SU-DHL-6 (cell line): ENCODE results near the gene SH3PXD2A.

Source experiments
- H2AFZ ChIP-seq: fragments of 200-600 bp; sonication (generic); 2 replicates; pipeline ENCODE4 v1.6.1; 2014; ENCODE audit warnings: low read depth, mild to moderate bottlenecking, moderate library complexity, mixed read lengths, antibody characterized with exemption, low read length; ENCODE audit not compliant: severe bottlenecking
- H3F3A ChIP-seq: fragments of 200-600 bp; shearing (Covaris generic); 2 replicates; pipeline ENCODE4 v1.6.0; 2016; ENCODE audit warnings: antibody characterized with exemption, mild to moderate bottlenecking; ENCODE audit not compliant: insufficient read depth
- H3K27ac ChIP-seq: fragments of 200-600 bp; sonication (generic); 2 replicates; pipeline ENCODE4 v1.5.1; 2016; ENCODE audit warnings: low read depth, mild to moderate bottlenecking, low read length, moderate library complexity, mixed read lengths
- H3K27me3 ChIP-seq: fragments of 200-600 bp; sonication (generic), shearing (Covaris generic); 2 replicates; pipeline ENCODE4 v1.6.0; 2014; ENCODE audit warnings: mild to moderate bottlenecking, low read length
- H3K36me3 ChIP-seq: fragments of 200-600 bp; sonication (generic); 2 replicates; pipeline ENCODE4 v1.6.1; 2014; ENCODE audit warnings: mild to moderate bottlenecking, low read length, mixed read lengths
- H3K4me2 ChIP-seq: fragments of 300-600, 200-600 bp; shearing (Covaris generic), sonication (generic); 2 replicates; pipeline ENCODE4 v1.6.0; 2014; ENCODE audit warnings: low read length, low read depth, mild to moderate bottlenecking; ENCODE audit not compliant: poor library complexity, severe bottlenecking
- H3K4me3 ChIP-seq: fragments of 200-600 bp; sonication (generic); 2 replicates; pipeline ENCODE4 v1.5.1; 2014; ENCODE audit warnings: antibody characterized with exemption, low read length, mild to moderate bottlenecking, mixed read lengths; ENCODE audit not compliant: insufficient read depth, poor library complexity, severe bottlenecking
- H3K79me2 ChIP-seq: fragments of 200-600 bp; sonication (generic); 2 replicates; pipeline ENCODE4 v1.6.1; 2014; ENCODE audit warnings: mild to moderate bottlenecking, low read length, moderate library complexity; ENCODE audit not compliant: insufficient read depth
- H3K9ac ChIP-seq: fragments of 200-600 bp; sonication (generic); 2 replicates; pipeline ENCODE4 v1.7.0; 2014; ENCODE audit warnings: mild to moderate bottlenecking, low read length
- H3K9me2 ChIP-seq: fragments of 200-600 bp; sonication (generic); replicated peaks from 2 replicates; pipeline ENCODE4 v1.6.1; 2014; ENCODE audit warnings: low read length; ENCODE audit not compliant: insufficient read depth
- H3K9me3 ChIP-seq: fragments of 200-600 bp; sonication (generic); 2 replicates; pipeline ENCODE4 v1.6.1; 2014; ENCODE audit warnings: low read length, mixed read lengths; ENCODE audit not compliant: insufficient read depth
- H4K20me1 ChIP-seq: fragments of 200-600 bp; sonication (generic); 2 replicates; pipeline ENCODE4 v1.6.1; 2014; ENCODE audit warnings: low read depth, mild to moderate bottlenecking, antibody characterized with exemption, low read length, moderate library complexity, mixed read lengths
- EZH2phosphoT487 ChIP-seq: fragments of 200-600 bp; sonication (generic), shearing (Covaris generic); conservative IDR thresholded peaks from 2 replicates; pipeline ENCODE4 v1.6.1; 2018; ENCODE audit warnings: mild to moderate bottlenecking, antibody characterized with exemption, low read length, moderate library complexity, mixed read lengths
- TF ChIP-seq, protein P1 (sequence below): fragments of 200-600 bp; sonication (generic); IDR thresholded peaks from one replicate; pipeline ENCODE4 v1.5.1; 2017; ENCODE audit warnings: antibody characterized with exemption, mild to moderate bottlenecking, low read length, moderate library complexity; ENCODE audit not compliant: insufficient read depth, poor library complexity, severe bottlenecking

Gene SH3PXD2A

GRCh38 chr10:103678178-103678526, 177.2 kb downstream of the SH3PXD2A start:
- Histone ChIP-seq H4K20me1 (no peaks in the 10 kb centered on the region), H3K36me3 (no peaks in the 10 kb centered on the region), H3K79me2 (no peaks in the 10 kb centered on the region), H3F3A (no peaks in the 10 kb centered on the region), H3K9ac (peak overlapping the region; percentile 27; the same call in 1 of the 2 replicates), H2AFZ (peak overlapping the region; percentile 4), H3K4me2 (peak overlapping the region; percentile 48), H3K4me3 (no peak overlapping the region), H3K9me3 (no peaks in the 10 kb centered on the region), H3K27ac (no peak overlapping the region), H3K27me3 (no peaks in the 10 kb centered on the region), H3K9me2 (no peaks in the 10 kb centered on the region)
- TF ChIP-seq, protein P1, sequence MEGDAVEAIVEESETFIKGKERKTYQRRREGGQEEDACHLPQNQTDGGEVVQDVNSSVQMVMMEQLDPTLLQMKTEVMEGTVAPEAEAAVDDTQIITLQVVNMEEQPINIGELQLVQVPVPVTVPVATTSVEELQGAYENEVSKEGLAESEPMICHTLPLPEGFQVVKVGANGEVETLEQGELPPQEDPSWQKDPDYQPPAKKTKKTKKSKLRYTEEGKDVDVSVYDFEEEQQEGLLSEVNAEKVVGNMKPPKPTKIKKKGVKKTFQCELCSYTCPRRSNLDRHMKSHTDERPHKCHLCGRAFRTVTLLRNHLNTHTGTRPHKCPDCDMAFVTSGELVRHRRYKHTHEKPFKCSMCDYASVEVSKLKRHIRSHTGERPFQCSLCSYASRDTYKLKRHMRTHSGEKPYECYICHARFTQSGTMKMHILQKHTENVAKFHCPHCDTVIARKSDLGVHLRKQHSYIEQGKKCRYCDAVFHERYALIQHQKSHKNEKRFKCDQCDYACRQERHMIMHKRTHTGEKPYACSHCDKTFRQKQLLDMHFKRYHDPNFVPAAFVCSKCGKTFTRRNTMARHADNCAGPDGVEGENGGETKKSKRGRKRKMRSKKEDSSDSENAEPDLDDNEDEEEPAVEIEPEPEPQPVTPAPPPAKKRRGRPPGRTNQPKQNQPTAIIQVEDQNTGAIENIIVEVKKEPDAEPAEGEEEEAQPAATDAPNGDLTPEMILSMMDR: no peak
- no peak for TF ChIP-seq EZH2phosphoT487

- Histone ChIP-seq H3K27ac (no peak overlapping the region), H3K4me2 (peak overlapping the region; percentile 48), H3K9me2 (no peaks in the 10 kb centered on the region), H3K27me3 (no peaks in the 10 kb centered on the region), H3F3A (no peaks in the 10 kb centered on the region), H4K20me1 (no peaks in the 10 kb centered on the region), H3K9ac (peak overlapping the region; percentile 27; the same call in 1 of the 2 replicates), H3K79me2 (no peaks in the 10 kb centered on the region), H2AFZ (peak overlapping the region; percentile 4), H3K4me3 (no peak overlapping the region), H3K36me3 (no peaks in the 10 kb centered on the region), H3K9me3 (no peaks in the 10 kb centered on the region)
- no peak for TF ChIP-seq EZH2phosphoT487
- TF ChIP-seq, protein P1: no peak
Observed at GRCh38 chr10:103677486-103678177, 177.7 kb downstream of the SH3PXD2A start.

DNA sequence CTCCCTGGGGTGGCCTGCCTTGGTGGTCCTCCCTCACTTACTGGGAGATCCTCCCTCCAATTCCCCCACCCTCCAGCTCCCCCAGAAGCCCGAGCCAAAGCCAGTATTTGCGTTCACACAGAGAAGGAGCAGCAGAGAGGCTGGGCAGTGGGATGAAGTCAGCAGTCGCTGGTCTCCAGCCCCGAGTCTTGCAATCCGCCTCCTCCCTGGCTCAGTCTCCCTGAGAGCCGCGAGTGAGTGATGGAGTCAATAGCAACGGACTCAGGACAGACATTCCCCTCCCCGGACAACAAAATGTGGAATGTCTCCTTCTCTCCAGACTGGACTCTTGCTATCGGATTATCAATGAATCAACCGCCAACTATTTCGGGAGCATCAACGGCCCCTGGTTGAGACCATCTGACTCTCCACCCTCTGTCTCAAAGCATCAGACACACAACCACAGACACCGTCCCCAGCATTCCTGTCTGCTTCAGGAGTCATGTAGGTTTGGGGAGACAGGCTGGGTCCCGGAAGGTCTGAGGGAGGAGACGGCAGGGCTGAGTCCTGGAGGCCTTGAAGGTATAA, 178.4 kb downstream of the SH3PXD2A start:
- no peaks in the 10 kb centered on the region for H3K9me3 ChIP-seq
- no peaks in the 10 kb centered on the region for H4K20me1 ChIP-seq
- TF ChIP-seq, protein P1: no peak
- no peak for TF ChIP-seq EZH2phosphoT487
- H2AFZ ChIP-seq: no peak overlapping the region
- H3K4me3 ChIP-seq: no peak overlapping the region
- no peaks in the 10 kb centered on the region for H3K27me3 ChIP-seq
- H3F3A ChIP-seq: no peaks in the 10 kb centered on the region
- H3K27ac ChIP-seq: no peak overlapping the region
- H3K4me2 ChIP-seq: no peak overlapping the region
- no peaks in the 10 kb centered on the region for H3K36me3 ChIP-seq
- no peaks in the 10 kb centered on the region for H3K9me2 ChIP-seq
- H3K79me2 ChIP-seq: no peaks in the 10 kb centered on the region
- no peak overlapping the region for H3K9ac ChIP-seq
